Choroid plexus epithelial cell (primary cell): ENCODE results near the gene WFS1.

ENCODE experiments used
- DNase-seq: peaks from one replicate; pipeline ENCODE4 v3.0.0-alpha.2; 2010; ENCODE audit warnings: low read depth
- H3K4me3 ChIP-seq: 2 replicates; pipeline ENCODE4 v1.5.1; 2011; ENCODE audit warnings: low read depth, mild to moderate bottlenecking, control low read depth, low read length, moderate library complexity
- CTCF ChIP-seq: conservative IDR thresholded peaks from 2 replicates; pipeline ENCODE4 v1.5.1; 2011; ENCODE audit warnings: low read depth, mild to moderate bottlenecking, control low read depth, inconsistent platforms, low read length, moderate library complexity

The WFS1 gene

GRCh38 chr4:6351246-6352000 is 81.8 kb downstream of the WFS1 start:
- no peak for DNase-seq
- TF ChIP-seq CTCF = no peak
- no peak overlapping the region for H3K4me3 ChIP-seq

- DNase-seq = no peak
- H3K4me3 ChIP-seq = no peak overlapping the region
- TF ChIP-seq CTCF = no peak
These were observed 82.5 kb downstream of the WFS1 start for GRCh38 chr4:6352031-6352692.
